ENCODE results near the gene SLC16A9.
"Not testable (repeated sequence)": the region's sequence is repeated elsewhere in the genome, so short reads cannot be mapped to it uniquely, and the experiment has no call there.

SLC16A9 gene

GRCh38 chr10:59709395-59710125 lies at the start of gene SLC16A9:
SLC16A9 (minus strand) TSS chr10:59709850; CDS start chr10:59684291, 25,559 bp downstream.
- ATAC-seq (replicated peaks) (peak; percentile 92 to 94), DNase-seq (peak; percentile 73)
- H3K9me3 Mint-ChIP-seq = peaks cover 0 to 3% of the 10 kb centered on the region in 2 donors
- H3K27me3 Mint-ChIP-seq = peaks cover 25 to 35% of the 10 kb centered on the region in 2 donors
- H3K27ac Mint-ChIP-seq = peak within 1 kb of the TSS; percentile 72
- H3K4me1 Mint-ChIP-seq = peaks cover 0 to 18% of the 10 kb centered on the region in 2 donors
- H3K4me3 Mint-ChIP-seq = peak within 1 kb of the TSS; percentile 82 to 88
- peaks cover 2 to 5% of the 10 kb centered on the region in 2 donors for H3K36me3 Mint-ChIP-seq

DNA sequence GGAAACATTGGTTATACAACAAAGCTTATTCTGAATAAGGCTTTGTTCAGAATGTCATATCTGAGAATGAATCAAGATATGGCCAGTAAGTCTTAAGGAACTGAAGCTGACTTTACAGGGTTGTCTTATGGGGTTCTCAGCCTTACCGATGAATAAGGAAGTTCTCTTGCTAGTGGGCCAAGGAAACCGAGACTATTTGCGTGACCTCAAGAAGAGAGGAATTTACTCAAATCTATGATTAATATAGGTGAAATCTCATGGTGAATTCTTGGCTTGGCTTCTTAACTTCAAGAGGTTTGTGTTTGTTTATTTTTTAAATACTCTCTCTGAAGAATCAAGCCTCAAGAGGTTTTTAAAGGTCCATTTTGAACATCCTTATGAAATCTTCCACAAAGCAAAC lies 48.3 kb upstream of the SLC16A9 start:
- H3K36me3 Mint-ChIP-seq = peaks cover 0 to 7% of the 10 kb centered on the region in 2 donors
- H3K27ac Mint-ChIP-seq = no peak overlapping the region
- ATAC-seq (replicated peaks) (peak in 1 of 2 donors; percentile 34), DNase-seq (no peak)
- no peaks in the 10 kb centered on the region for H3K4me1 Mint-ChIP-seq
- no peak overlapping the region for H3K4me3 Mint-ChIP-seq
- peaks cover 0 to 7% of the 10 kb centered on the region in 2 donors for H3K27me3 Mint-ChIP-seq
- H3K9me3 Mint-ChIP-seq = peaks cover 3 to 8% of the 10 kb centered on the region in 2 donors

- DNase-seq = no peak
- Mint-ChIP-seq H3K9me3 (no peaks in the 10 kb centered on the region), H3K36me3 (no peaks in the 10 kb centered on the region), H3K27me3 (peaks cover 0 to 11% of the 10 kb centered on the region in 2 donors), H3K4me3 (no peak overlapping the region), H3K27ac (no peak overlapping the region), H3K4me1 (no peaks in the 10 kb centered on the region)
- no peak for ATAC-seq (replicated peaks)
These were observed 45.3 kb upstream of the SLC16A9 start for GRCh38 chr10:59754951-59755350.

- Mint-ChIP-seq H3K27ac (no peak within 1 kb of the TSS), H3K9me3 (no peaks in the 10 kb centered on the region), H3K36me3 (no peaks in the 10 kb centered on the region), H3K4me3 (no peak within 1 kb of the TSS), H3K27me3 (peaks cover 0 to 16% of the 10 kb centered on the region in 2 donors), H3K4me1 (no peaks in the 10 kb centered on the region)
- ATAC-seq (replicated peaks) (no peak), DNase-seq (no peak)
These were observed 43.6 kb upstream of the SLC16A9 start, which contains the start of gene MRLN for GRCh38 chr10:59753267-59753666. MRLN (minus strand) TSS chr10:59753455.

DNA sequence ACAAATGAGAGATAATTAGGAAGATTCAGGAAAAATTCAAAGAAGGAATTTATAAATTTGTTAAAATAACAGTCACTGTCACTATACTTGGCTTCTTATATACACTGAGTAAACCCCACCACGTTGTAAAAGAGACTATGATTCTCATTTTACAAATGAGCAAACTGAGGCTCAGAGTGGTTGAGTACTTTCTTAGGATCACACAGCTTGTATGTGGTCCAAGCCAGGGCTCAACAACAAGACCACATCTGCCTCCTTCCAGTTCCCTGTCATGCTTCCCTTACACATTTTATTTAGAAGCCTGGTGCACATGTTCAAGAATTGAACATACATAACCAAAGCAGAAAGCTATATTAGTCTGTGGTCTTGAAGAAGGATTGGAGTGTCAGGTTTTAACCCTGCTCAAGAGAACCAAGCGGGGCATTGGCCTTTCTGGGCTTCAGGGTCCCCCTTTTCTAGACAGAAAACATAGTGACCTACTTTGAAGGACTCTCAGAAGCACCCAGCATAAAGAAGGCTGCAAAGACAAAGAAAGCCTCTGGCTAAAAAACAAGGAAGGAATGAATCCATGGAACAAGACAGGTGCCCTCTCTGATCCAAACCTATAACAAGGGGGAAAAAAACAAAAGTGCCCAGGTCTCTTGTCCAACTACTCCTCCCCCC lies 42.8 kb upstream of the SLC16A9 start:
- no peaks in the 10 kb centered on the region for H3K36me3 Mint-ChIP-seq
- no peaks in the 10 kb centered on the region for H3K4me1 Mint-ChIP-seq
- no peak for ATAC-seq (replicated peaks)
- H3K27ac Mint-ChIP-seq = no peak overlapping the region
- no peak for DNase-seq
- no peak overlapping the region for H3K4me3 Mint-ChIP-seq
- peaks cover 0 to 23% of the 10 kb centered on the region in 2 donors for H3K27me3 Mint-ChIP-seq
- no peaks in the 10 kb centered on the region for H3K9me3 Mint-ChIP-seq

DNA sequence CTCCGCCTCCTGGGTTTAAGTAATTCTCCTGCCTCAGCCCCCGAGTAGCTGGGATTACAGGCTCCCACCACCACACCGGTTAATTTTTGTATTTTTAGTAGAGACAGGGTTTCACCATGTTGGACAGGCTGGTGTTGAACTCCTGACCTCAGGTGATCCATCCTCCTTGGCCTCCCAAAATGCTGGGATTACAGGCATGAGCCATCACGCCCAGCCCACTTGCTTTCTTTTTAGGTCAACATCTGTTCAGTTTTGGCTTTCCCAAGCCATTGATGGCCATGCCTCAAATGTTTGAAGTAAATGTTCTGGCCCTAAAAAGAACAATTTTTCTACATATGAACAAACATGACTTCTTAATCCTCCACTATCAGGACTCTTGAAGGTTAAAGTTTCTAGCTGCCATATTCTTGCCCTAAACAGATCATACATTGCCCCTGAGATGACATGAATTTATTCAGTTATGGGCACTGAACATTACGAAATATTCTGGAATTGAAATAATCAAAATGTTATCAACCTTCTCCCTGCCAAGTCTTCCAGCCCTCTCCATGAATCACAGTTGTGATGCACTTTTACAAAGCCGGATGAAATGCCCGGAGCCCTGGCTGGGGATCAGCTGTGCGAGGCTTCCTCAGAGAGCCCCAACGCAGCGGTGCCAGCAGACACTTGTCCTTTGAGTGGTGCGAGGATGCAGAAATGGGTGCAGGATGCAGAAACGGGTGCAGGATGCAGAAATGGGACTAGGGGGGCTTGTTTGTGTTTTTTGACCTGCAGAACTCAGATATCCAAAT lies 40.7 kb upstream of the SLC16A9 start:
- peaks cover 0 to 23% of the 10 kb centered on the region in 2 donors for H3K27me3 Mint-ChIP-seq
- no peaks in the 10 kb centered on the region for H3K9me3 Mint-ChIP-seq
- H3K4me3 Mint-ChIP-seq = no peak overlapping the region
- no peaks in the 10 kb centered on the region for H3K36me3 Mint-ChIP-seq
- H3K4me1 Mint-ChIP-seq = no peaks in the 10 kb centered on the region
- DNase-seq (no peak), ATAC-seq (replicated peaks) (no peak)
- H3K27ac Mint-ChIP-seq = no peak overlapping the region

- H3K36me3 Mint-ChIP-seq = no peaks in the 10 kb centered on the region
- H3K27me3 Mint-ChIP-seq = peaks cover 0 to 23% of the 10 kb centered on the region in 2 donors
- ATAC-seq (replicated peaks) (no peak), DNase-seq (no peak)
- H3K9me3 Mint-ChIP-seq = peaks cover 0 to 1% of the 10 kb centered on the region in 2 donors
- no peak overlapping the region for H3K4me3 Mint-ChIP-seq
- H3K4me1 Mint-ChIP-seq = no peaks in the 10 kb centered on the region
- no peak overlapping the region for H3K27ac Mint-ChIP-seq
These were observed 39.2 kb upstream of the SLC16A9 start for GRCh38 chr10:59748834-59749233.

GRCh38 chr10:59745163-59745650 lies 35.6 kb upstream of the SLC16A9 start:
- Mint-ChIP-seq H3K27ac (no peak overlapping the region), H3K9me3 (peaks cover 0 to 4% of the 10 kb centered on the region in 2 donors), H3K27me3 (peaks cover 0 to 12% of the 10 kb centered on the region in 2 donors), H3K36me3 (no peaks in the 10 kb centered on the region), H3K4me1 (no peaks in the 10 kb centered on the region), H3K4me3 (no peak overlapping the region)
- DNase-seq (no peak), ATAC-seq (replicated peaks) (no peak)

GRCh38 chr10:59744762-59745161 lies 35.1 kb upstream of the SLC16A9 start:
- H3K27ac Mint-ChIP-seq; H3K4me3 Mint-ChIP-seq; DNase-seq; H3K36me3 Mint-ChIP-seq; H3K4me1 Mint-ChIP-seq; H3K9me3 Mint-ChIP-seq; ATAC-seq (replicated peaks): not testable (repeated sequence)
- peaks cover 0 to 11% of the 10 kb centered on the region in 2 donors for H3K27me3 Mint-ChIP-seq

DNA sequence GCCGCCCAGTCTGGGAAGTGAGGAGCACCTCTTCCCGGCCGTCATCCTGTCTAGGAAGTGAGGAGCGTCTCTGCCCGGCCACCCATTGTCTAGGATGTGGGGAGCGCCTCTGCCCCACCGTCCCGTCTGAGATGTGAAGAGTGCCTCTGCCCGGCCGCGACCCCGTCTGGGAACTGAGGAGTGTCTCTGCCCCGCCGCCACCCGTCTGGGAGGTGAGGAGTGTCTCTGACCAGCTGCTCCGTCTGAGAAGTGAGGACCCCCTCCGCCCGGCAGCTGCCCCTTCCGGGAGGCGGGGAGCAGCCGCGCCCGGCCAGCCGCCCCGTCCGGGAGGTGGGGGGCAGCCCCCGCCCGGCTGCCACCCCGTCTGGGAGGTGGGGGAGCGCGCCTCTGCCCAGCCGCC lies 34.5 kb upstream of the SLC16A9 start:
- not testable (repeated sequence) for ATAC-seq (replicated peaks); DNase-seq; H3K36me3 Mint-ChIP-seq; H3K4me1 Mint-ChIP-seq; H3K4me3 Mint-ChIP-seq; H3K9me3 Mint-ChIP-seq
- H3K27me3 Mint-ChIP-seq = peaks cover 0 to 11% of the 10 kb centered on the region in 2 donors
- H3K27ac Mint-ChIP-seq = peak overlapping the region; percentile 37

GRCh38 chr10:59741583-59741982 lies 31.9 kb upstream of the SLC16A9 start:
- H3K9me3 Mint-ChIP-seq = peaks cover 0 to 4% of the 10 kb centered on the region in 2 donors
- DNase-seq = no peak
- ATAC-seq (replicated peaks) = no peak
- no peak overlapping the region for H3K4me3 Mint-ChIP-seq
- no peaks in the 10 kb centered on the region for H3K36me3 Mint-ChIP-seq
- H3K4me1 Mint-ChIP-seq = no peaks in the 10 kb centered on the region
- H3K27ac Mint-ChIP-seq = no peak overlapping the region
- peaks cover 6 to 8% of the 10 kb centered on the region in 2 donors for H3K27me3 Mint-ChIP-seq

- DNase-seq (no peak), ATAC-seq (replicated peaks) (no peak)
- peaks cover 6 to 8% of the 10 kb centered on the region in 2 donors for H3K27me3 Mint-ChIP-seq
- H3K27ac Mint-ChIP-seq = no peak overlapping the region
- no peak overlapping the region for H3K4me3 Mint-ChIP-seq
- no peaks in the 10 kb centered on the region for H3K36me3 Mint-ChIP-seq
- H3K9me3 Mint-ChIP-seq = peaks cover 0 to 4% of the 10 kb centered on the region in 2 donors
- no peaks in the 10 kb centered on the region for H3K4me1 Mint-ChIP-seq
These were observed 31.4 kb upstream of the SLC16A9 start for GRCh38 chr10:59741048-59741447.

- Mint-ChIP-seq H3K9me3 (no peaks in the 10 kb centered on the region), H3K27ac (no peak overlapping the region), H3K36me3 (no peaks in the 10 kb centered on the region), H3K27me3 (peaks cover 6 to 8% of the 10 kb centered on the region in 2 donors), H3K4me1 (peaks cover 0 to 5% of the 10 kb centered on the region in 2 donors), H3K4me3 (no peak overlapping the region)
- ATAC-seq (replicated peaks) (no peak), DNase-seq (no peak)
These were observed 27.1 kb upstream of the SLC16A9 start for GRCh38 chr10:59736749-59737148.

DNA sequence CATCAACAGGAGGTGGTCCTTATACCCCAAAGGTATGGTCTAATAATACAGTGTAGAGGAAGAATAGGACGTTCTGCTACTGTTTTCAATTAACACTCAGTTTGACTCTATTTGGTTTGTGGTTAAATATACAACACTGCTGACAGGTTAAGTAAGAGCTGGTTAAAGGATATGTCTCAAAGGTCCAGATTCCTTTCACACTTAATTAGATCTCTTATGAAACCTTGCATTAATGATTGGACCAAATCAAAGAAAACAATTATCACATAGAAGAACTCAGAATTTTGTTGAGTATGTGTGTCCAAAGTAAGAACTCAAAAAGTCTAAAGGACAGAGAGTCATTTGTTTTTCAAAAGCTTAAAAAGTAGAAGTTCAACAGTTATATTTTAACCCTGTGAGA lies 25.6 kb upstream of the SLC16A9 start:
- Mint-ChIP-seq H3K9me3 (no peaks in the 10 kb centered on the region), H3K4me3 (no peak overlapping the region), H3K36me3 (no peaks in the 10 kb centered on the region), H3K27me3 (peaks cover 6 to 8% of the 10 kb centered on the region in 2 donors), H3K4me1 (peaks cover 0 to 5% of the 10 kb centered on the region in 2 donors), H3K27ac (no peak overlapping the region)
- DNase-seq = no peak
- ATAC-seq (replicated peaks) = no peak
